Pancreas (tissue), 10 donors: ENCODE results near the gene KRTAP9-7. TPM values are rescaled to one million over a fixed set of nuclear protein-coding genes. Genes with fewer than 3 reads are reported as not detected.

Experiments used
- ATAC-seq, 4 donors: fragments of 200-7000 bp; cut with Tn5 transposase; one replicate each; pipeline versions ENCODE4 v1.8.0 to v1.9.1; 2020; ENCODE audit warnings: mild to moderate bottlenecking in 4 of 4, moderate library complexity in 4 of 4
- DNase-seq, 6 donors: peaks; one replicate each; pipeline ENCODE4 v3.0.0-alpha.2; 2020
- FAIRE-seq: peaks from 2 replicates; lab custom pipeline; 2012; peaks lifted over from hg19 to GRCh38; lab: Jason Lieb, UNC
- H3K27ac ChIP-seq, 4 donors: fragments of 200-600 bp; sonication (generic); 1 replicate in 3 of 4; 2 replicates in 1 of 4; pipeline versions ENCODE4 v1.5.0 to v1.8.0; 2020
- H3K27me3 ChIP-seq, 4 donors: fragments of 200-600 bp; one replicate each; pipeline ENCODE4 v1.8.0; 2021
- H3K36me3 ChIP-seq, 3 donors: fragments of 200-600 bp; sonication (generic) in 1 of 3; one replicate each; pipeline versions ENCODE4 v1.5.0 to v1.8.0; 2020 to 2021
- H3K4me1 ChIP-seq, 3 donors: fragments of 200-600 bp; one replicate each; pipeline ENCODE4 v1.8.0; 2021
- H3K4me3 ChIP-seq, 4 donors: fragments of 200-600 bp; sonication (generic) in 2 of 4; one replicate each; pipeline versions ENCODE4 v1.5.0 to v1.8.0; 2020 to 2021
- H3K9me3 ChIP-seq, 4 donors: fragments of 200-600 bp; one replicate each; pipeline ENCODE4 v1.8.0; 2021
- CTCF ChIP-seq, 4 donors: fragments of 200-600 bp; sonication (generic) in 3 of 4; IDR thresholded peaks; one replicate each; pipeline versions ENCODE4 v1.5.0 to v1.8.0; 2021; ENCODE audit warnings: antibody characterized with exemption in 4 of 4
- WGBS, 2 donors: extraction: QIAGEN DNeasy Blood & Tissue Kit; methylation state at CpG; one replicate each; pipeline ENCODE4 v1.1.7; 2013; 5-methylcytosine and 5-hydroxymethylcytosine counted together
- intact Hi-C, 3 donors: fragments of 100-400 bp; cut with DNase I; formaldehyde crosslinking; loops; one replicate each; pipeline versions ENCODE4 v1.11.1 to v1.14.2; 2022
- polyA plus RNA-seq, 2 donors: library from polyadenylated mRNA; stranded (reverse); fragments of 200-250 nt; gene quantifications; one replicate each; pipeline ENCODE4 v1.2.3, GENCODE V29; 2013
- total RNA-seq, 6 donors: library from RNA; stranded (reverse); fragmentation: NEBNext Ultra II Directional in 4 of 6; extraction: Animal tissue kit (Norgen Biotek cat#: 25700) in 4 of 6; gene quantifications; one replicate each; pipeline versions ENCODE4 v1.2.1 to v1.2.4, GENCODE V29; 2021 to 2023
- donor health status: healthy with polysubstance abuse.
- donor health status: DM: no; HTN: no; CAD: no; lungs with moderate emphysema.
- donor health status: DM: no; HTN: no; CAD: no.
- donor health status: control.
- donor health status: control.
- donor health status: Bipolar disorder and iron deficiency.
- donor health status: DM: yes; HTN: yes; CAD: no.
- donor health status: DM: no; HTN: no; CAD: no.
- donor health status: DM: no; HTN: no; CAD: no.
- donor health status: DM: yes; HTN: yes; CAD: no.

The KRTAP9-7 gene
- total and polyA plus RNA-seq, 8 donors, result not detected

- intact Hi-C loops, result no loop called here
- Histone ChIP-seq H3K4me3 (no peak overlapping the region), H3K27ac (no peak overlapping the region), H3K27me3 (no peaks in the 10 kb centered on the region), H3K4me1 (no peaks in the 10 kb centered on the region), H3K36me3 (no peaks in the 10 kb centered on the region), H3K9me3 (no peaks in the 10 kb centered on the region)
- ATAC-seq, result no peak
- FAIRE-seq, result no peak
- WGBS, 2 donors, result 59 to 66% methylated on average over 17 of the region's 17 CpGs
- no peak for DNase-seq
- no peak for TF ChIP-seq CTCF (IDR thresholded peaks at IDR 0.05)
Observed at GRCh38 chr17:41315814-41316445, 40.4 kb downstream of the KRTAP9-7 start.

DNA sequence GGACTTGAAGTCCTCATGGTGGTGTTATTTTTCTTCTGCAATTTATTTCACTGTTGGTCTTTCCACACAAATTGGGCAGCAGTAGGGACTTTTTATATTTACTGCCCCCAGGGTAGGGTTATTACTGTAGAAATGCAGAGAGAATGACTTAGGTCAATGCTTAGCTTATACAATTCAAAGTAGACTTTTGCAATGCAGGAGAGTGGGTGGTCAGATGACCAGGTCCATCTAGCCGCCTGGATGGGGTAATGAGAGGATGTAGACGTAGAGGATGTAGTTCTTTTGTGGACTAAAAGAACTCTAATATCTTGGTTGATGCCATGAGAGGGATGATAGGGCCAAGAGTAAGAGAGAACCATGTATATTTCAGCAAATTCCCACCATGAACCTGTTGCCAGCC lies 42.7 kb downstream of the KRTAP9-7 start:
- ATAC-seq, result no peak
- 34 to 43% methylated on average over 2 of the region's 2 CpGs for WGBS, 2 donors
- FAIRE-seq, result no peak

DNA sequence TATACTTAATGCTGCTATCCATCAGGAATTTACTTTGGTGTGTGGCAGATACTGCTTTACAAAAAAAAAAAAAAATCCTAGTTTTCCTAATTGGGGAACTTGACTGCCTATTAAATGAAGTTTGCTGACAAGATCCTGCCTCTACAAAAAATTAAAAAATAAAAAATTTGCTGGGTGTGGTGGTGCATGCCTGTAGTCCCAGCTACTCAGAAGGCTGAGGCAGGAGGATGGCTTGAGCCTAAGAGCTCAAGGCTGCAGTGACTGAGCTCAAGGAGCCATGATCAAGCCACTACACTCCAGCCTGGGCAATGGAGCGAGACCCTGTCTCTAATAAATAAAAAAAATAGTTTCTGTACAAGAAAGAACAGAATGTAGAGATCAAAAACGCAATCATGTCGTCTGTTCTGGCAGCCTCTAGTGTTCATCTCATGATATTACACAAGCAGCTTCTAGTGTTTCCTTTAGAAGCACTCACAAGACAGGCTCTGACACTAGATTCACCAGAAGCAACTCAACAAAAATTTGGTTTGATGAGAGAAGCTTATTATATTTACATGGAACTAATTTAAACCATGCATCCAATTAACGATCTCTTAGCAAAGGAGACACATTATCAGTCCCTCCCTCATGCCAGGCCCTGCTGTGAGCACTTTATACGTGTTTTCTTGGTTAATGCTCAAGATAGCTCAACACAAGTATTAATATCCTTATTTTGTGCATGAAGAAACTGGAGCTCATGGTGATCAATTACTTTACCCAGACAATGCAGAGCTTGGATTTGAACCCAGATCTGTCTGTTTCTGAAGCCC lies 46.8 kb downstream of the KRTAP9-7 start:
- FAIRE-seq (no peak), ATAC-seq (peak in 3 of 4 donors; percentile 74 to 84 (median 74)), DNase-seq (no peak)
- no peak overlapping the region for H3K4me3 ChIP-seq
- WGBS, 2 donors, result 31% methylated on average over 5 of the region's 5 CpGs
- H3K36me3 ChIP-seq, result no peaks in the 10 kb centered on the region
- H3K4me1 ChIP-seq, result no peaks in the 10 kb centered on the region
- no peaks in the 10 kb centered on the region for H3K27me3 ChIP-seq
- H3K9me3 ChIP-seq, result no peaks in the 10 kb centered on the region
- TF ChIP-seq CTCF (IDR thresholded peaks at IDR 0.05), result peak; percentile 14 to 70 (median 52)
- no peak overlapping the region for H3K27ac ChIP-seq
- intact Hi-C loops, result no loop called here

More for the DNA sequence above, 42.7 kb downstream of the KRTAP9-7 start:
- Histone ChIP-seq H3K36me3 (no peaks in the 10 kb centered on the region), H3K27me3 (no peaks in the 10 kb centered on the region), H3K4me1 (no peaks in the 10 kb centered on the region), H3K27ac (no peak overlapping the region), H3K4me3 (no peak overlapping the region), H3K9me3 (no peaks in the 10 kb centered on the region)
- no peak for DNase-seq
- TF ChIP-seq CTCF (IDR thresholded peaks at IDR 0.05), result no peak
- intact Hi-C loops, result no loop called here

DNA sequence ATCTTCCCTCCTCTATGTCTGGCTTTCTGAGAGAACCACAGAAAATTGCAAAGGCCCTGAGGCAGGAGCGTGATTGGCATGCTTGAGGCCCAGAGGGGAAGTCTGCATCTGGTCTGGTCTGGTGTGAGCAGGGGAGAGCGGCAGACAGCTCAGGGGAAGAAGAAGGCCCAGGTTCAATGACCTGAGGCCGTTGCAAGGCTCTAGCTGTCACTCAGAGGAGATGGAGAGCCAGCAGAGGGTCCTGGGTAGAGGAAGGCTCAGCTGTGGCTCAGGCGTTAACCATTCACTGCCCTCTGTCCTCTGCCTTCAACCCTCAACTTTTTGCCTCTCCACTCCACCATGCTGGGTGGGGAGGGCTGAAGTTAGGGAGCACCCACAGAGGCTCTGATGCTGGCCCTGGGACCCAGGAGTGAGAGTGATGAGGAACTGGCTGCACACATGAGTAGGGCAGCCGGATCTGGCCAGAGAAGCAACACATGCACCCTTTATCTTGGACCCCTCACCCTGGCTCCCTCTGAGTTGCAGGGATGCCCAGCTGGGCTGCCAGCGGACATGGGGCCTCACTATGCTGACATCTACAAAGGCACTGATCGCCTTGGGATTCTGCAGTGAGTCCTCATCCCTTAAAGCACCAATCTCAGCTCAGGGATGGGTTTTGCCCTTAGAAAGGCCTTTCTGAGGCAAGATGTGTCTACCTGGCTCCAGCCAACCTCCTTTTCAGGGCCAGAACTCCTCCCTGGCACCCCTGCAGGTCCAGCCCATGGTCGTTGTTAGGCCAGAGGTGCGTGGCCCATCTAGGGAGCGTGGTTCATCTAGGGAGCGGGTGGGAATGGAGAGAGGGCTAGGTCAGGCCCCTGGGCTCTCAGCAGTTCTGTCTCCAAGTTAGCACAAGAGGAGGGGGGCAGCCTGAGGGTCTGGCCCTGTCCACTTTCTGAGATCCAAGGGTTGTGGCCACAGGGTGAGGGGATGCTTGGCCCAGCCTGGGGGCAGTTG lies 47.7 kb downstream of the KRTAP9-7 start:
- 80 to 84% methylated on average over 11 of the region's 11 CpGs for WGBS, 2 donors
- ATAC-seq (no peak), DNase-seq (no peak), FAIRE-seq (no peak)
- H3K27ac ChIP-seq, result no peak overlapping the region
- no peak overlapping the region for H3K4me3 ChIP-seq
- no peak for TF ChIP-seq CTCF (IDR thresholded peaks at IDR 0.05)
- H3K4me1 ChIP-seq, result no peaks in the 10 kb centered on the region
- no peaks in the 10 kb centered on the region for H3K9me3 ChIP-seq
- H3K36me3 ChIP-seq, result no peaks in the 10 kb centered on the region
- intact Hi-C loops, result no loop called here
- H3K27me3 ChIP-seq, result no peaks in the 10 kb centered on the region
